ENCODE measurements around the gene CSN3.
"Not testable (repeated sequence)": the region's sequence is repeated elsewhere in the genome, so short reads cannot be mapped to it uniquely, and the experiment has no call there.

Gene CSN3, protein sequence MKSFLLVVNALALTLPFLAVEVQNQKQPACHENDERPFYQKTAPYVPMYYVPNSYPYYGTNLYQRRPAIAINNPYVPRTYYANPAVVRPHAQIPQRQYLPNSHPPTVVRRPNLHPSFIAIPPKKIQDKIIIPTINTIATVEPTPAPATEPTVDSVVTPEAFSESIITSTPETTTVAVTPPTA

DNA sequence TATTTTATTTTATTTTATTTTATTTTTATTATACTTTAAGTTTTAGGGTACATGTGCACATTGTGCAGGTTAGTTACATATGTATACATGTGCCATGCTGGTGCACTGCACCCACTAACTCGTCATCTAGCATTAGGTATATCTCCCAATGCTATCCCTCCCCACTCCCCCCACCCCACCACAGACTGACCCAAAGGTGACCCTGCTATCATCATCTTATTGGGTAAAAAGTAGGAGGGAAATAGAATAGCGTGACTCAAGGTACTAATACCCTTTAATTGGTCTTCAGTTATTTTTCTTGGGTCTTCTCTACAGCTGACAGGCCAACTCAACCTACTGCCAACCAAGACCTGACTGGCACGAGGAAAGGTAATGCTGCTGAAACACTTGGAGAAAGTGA, at the start of gene CSN3:
TSS of gene CSN3 (plus strand) at position 301 of the 400 bp plus-strand sequence. CDS start 2,223 bp downstream, outside the sequence.
- not testable (repeated sequence) for H3K4me3 ChIP-seq (ENCODE audit: low read depth, low read length); DNase-seq (ENCODE audit: low read depth)

DNA sequence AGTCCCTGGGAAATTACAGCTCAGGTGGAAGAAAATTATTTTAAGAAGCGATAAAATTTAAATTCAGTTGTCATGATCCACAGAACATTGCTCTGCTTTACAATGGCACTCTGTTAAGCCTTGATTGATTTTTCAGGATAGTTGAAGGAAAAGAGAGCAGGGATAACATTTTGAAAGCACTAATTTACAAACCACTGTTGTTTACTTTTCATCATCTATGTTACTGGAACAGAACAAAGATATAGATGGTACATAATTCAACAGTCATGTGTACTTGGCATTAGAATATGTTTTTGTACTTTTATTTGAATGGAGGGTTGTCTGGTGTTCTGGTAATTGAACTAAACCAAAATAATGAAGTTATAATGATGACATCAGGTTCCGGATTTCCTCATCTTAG, 49.5 kb upstream of the CSN3 start:
- DNase-seq (ENCODE audit: low read depth), result no peak
- no peak overlapping the region for H3K4me3 ChIP-seq (ENCODE audit: low read depth, low read length)
- TF ChIP-seq, protein P1, sequence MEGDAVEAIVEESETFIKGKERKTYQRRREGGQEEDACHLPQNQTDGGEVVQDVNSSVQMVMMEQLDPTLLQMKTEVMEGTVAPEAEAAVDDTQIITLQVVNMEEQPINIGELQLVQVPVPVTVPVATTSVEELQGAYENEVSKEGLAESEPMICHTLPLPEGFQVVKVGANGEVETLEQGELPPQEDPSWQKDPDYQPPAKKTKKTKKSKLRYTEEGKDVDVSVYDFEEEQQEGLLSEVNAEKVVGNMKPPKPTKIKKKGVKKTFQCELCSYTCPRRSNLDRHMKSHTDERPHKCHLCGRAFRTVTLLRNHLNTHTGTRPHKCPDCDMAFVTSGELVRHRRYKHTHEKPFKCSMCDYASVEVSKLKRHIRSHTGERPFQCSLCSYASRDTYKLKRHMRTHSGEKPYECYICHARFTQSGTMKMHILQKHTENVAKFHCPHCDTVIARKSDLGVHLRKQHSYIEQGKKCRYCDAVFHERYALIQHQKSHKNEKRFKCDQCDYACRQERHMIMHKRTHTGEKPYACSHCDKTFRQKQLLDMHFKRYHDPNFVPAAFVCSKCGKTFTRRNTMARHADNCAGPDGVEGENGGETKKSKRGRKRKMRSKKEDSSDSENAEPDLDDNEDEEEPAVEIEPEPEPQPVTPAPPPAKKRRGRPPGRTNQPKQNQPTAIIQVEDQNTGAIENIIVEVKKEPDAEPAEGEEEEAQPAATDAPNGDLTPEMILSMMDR (conservative IDR thresholded peaks at IDR 0.05; ENCODE audit: low read depth, low read length), result no peak

DNA sequence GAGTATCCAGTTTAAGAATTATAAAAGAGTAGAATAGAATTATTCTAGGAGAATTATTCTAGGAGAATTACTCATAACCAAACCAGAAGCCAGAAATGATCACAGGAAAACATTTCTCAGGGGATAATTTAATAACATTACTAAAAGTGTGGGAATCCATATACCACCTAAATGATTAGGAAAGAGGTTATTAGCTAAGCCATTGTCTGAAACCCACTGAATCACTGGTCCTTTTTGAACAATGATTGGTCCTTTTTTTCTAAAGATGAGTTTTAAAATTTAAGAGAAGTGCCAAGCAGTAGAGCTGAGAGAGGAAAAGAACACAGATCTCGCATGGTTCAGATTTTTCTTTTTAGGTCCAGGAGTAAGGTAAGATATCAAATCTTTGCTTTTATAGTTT, 47.0 kb upstream of the CSN3 start, which contains the start of gene ODAM:
TSS of gene ODAM (plus strand) at position 301 of the 400 bp plus-strand sequence. CDS start 819 bp downstream, outside the sequence.
- no peak for DNase-seq (ENCODE audit: low read depth)
- TF ChIP-seq, protein P1 (conservative IDR thresholded peaks at IDR 0.05; ENCODE audit: low read depth, low read length), result no peak
- H3K4me3 ChIP-seq (ENCODE audit: low read depth, low read length), result no peak within 1 kb of the TSS

DNA sequence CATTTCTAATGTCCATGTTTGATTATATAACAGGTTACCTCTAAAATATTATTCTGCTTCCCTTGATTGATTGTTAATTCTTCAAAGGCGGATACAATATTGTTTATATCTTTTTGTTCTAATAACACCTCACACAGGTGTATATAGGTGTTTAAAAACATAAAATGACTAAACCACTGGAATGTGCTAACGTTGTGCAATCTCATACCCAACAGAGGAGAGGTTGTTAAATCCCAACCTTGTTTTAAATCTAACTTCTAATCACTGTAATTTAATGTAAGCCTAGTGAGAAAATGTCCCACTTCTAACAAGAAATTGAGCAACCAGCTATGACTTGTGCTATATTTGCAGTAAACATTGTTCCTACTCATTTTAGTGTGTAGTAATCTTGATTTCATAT, 45.5 kb upstream of the CSN3 start:
- DNase-seq (ENCODE audit: low read depth), result no peak
- no peak overlapping the region for H3K4me3 ChIP-seq (ENCODE audit: low read depth, low read length)
- TF ChIP-seq, protein P1 (conservative IDR thresholded peaks at IDR 0.05; ENCODE audit: low read depth, low read length), result no peak

DNA sequence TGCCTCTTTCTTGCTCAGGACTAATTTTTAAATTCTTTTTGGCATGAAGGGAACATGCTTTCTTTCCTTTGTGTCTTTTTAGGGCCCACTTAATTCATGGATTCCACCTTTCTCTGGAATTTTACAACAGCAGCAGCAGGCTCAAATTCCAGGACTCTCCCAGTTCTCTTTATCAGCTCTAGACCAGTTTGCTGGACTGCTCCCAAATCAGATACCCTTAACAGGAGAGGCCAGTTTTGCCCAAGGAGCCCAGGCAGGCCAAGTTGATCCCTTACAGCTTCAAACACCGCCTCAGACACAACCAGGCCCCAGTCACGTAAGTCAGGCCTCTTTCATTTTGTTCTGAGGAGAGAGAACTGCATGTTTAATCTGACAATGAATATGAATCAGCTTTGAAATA, 44.6 kb upstream of the CSN3 start:
- no peak overlapping the region for H3K4me3 ChIP-seq (ENCODE audit: low read depth, low read length)
- DNase-seq (ENCODE audit: low read depth), result no peak
- TF ChIP-seq, protein P1 (conservative IDR thresholded peaks at IDR 0.05; ENCODE audit: low read depth, low read length), result no peak

DNA sequence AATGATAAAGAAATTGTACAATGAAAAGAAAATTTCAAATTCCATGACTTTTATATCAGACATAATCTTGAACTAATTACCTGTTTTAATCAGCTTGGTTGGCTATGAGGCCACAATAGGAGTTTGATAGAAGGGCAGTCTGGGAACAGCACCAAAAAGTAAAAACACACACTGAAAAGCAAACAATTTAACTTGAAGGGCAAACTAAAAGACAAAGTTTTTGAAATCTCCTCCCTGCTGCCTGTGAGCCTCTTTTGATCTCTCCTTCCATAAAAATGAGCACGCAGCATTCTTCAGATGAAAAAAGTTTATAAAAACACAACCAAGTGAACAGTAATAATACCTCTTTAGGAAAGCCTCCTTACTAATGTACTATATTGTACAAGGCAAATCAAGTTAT, 38.8 kb upstream of the CSN3 start:
- TF ChIP-seq, protein P1 (conservative IDR thresholded peaks at IDR 0.05; ENCODE audit: low read depth, low read length), result no peak
- no peak overlapping the region for H3K4me3 ChIP-seq (ENCODE audit: low read depth, low read length)
- DNase-seq (ENCODE audit: low read depth), result no peak

DNA sequence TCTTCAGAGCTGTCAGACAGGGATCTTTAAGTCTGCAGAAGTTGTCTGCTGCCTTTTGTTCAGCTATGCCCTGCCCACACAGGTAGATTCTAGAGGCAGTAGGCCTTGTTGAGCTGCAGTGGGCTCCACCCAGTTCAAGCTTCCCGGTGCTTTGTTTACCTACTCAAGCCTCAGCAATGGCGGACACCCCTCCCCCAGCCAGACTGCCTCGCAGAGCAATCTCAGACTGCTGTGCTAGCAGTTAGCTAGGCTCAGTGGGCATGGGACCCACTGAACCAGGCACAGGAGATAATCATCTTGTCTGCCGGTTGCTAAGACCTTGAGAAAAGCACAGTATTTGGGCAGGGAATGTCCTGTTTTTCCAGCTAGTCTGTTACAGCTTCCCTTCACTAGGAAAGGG, 29.6 kb upstream of the CSN3 start:
- not testable (repeated sequence) for H3K4me3 ChIP-seq (ENCODE audit: low read depth, low read length); DNase-seq (ENCODE audit: low read depth)

DNA sequence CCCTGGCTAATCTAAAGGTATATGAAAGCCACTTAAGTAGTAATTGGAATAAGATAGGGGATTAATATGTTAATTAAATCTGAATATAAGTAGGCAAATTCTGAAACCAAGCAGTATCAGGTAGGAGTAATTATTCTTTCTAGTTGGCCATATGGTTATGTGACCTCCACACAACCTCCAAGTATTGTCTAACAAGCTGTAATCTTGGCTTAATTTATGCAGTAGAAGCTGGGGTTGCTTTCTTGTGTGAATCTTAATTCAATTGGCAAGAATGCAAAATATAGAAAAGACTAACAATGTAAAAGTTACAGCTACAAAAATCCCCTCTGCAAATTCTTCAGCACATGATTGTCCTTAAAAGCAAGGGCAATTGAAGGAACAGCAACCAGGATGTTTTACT, 26.3 kb upstream of the CSN3 start:
- DNase-seq (ENCODE audit: low read depth); H3K4me3 ChIP-seq (ENCODE audit: low read depth, low read length): not testable (repeated sequence)

DNA sequence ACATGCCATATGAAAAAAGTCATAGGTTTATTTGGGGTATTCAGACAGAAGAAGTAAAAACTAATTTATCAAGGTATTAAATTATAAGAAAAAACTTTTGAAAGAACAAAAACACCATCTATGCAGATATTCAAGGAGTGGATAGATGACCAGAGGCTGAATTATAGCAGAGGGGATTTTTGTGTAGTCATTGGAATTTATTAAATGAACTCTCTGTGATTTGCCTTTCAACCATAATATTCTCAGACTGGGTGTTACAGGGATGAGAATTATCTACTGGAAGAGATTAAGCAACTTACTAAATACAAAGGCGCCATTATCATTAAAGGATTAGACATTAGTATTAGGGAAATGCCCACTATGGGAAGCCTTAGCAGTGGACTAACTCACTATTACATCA, 25.8 kb upstream of the CSN3 start:
- DNase-seq (ENCODE audit: low read depth); H3K4me3 ChIP-seq (ENCODE audit: low read depth, low read length): not testable (repeated sequence)

DNA sequence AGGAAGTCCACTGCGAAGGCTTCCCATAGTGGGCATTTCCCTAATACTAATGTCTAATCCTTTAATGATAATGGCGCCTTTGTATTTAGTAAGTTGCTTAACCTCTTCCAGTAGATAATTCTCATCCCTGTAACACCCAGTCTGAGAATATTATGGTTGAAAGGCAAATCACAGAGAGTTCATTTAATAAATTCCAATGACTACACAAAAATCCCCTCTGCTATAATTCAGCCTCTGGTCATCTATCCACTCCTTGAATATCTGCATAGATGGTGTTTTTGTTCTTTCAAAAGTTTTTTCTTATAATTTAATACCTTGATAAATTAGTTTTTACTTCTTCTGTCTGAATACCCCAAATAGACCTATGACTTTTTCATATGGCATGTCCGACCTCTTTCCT, 21.0 kb upstream of the CSN3 start:
- not testable (repeated sequence) for H3K4me3 ChIP-seq (ENCODE audit: low read depth, low read length); DNase-seq (ENCODE audit: low read depth)

DNA sequence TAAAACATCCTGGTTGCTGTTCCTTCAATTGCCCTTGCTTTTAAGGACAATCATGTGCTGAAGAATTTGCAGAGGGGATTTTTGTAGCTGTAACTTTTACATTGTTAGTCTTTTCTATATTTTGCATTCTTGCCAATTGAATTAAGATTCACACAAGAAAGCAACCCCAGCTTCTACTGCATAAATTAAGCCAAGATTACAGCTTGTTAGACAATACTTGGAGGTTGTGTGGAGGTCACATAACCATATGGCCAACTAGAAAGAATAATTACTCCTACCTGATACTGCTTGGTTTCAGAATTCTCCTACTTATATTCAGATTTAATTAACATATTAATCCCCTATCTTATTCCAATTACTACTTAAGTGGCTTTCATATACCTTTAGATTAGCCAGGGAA, 20.6 kb upstream of the CSN3 start:
- H3K4me3 ChIP-seq (ENCODE audit: low read depth, low read length); DNase-seq (ENCODE audit: low read depth): not testable (repeated sequence)

Data from choroid plexus epithelial cell (primary cell).